GM18907 (cell line): Measurements from ENCODE around the gene PORCN.

ENCODE experiments used
- ATAC-seq: cut with Tn5 transposase; IDR thresholded peaks from one replicate; pipeline ENCODE4 v1.9.1; 2021; ENCODE audit warnings: mild to moderate bottlenecking, moderate library complexity; ENCODE audit not compliant: unreplicated experiment

The PORCN gene

DNA sequence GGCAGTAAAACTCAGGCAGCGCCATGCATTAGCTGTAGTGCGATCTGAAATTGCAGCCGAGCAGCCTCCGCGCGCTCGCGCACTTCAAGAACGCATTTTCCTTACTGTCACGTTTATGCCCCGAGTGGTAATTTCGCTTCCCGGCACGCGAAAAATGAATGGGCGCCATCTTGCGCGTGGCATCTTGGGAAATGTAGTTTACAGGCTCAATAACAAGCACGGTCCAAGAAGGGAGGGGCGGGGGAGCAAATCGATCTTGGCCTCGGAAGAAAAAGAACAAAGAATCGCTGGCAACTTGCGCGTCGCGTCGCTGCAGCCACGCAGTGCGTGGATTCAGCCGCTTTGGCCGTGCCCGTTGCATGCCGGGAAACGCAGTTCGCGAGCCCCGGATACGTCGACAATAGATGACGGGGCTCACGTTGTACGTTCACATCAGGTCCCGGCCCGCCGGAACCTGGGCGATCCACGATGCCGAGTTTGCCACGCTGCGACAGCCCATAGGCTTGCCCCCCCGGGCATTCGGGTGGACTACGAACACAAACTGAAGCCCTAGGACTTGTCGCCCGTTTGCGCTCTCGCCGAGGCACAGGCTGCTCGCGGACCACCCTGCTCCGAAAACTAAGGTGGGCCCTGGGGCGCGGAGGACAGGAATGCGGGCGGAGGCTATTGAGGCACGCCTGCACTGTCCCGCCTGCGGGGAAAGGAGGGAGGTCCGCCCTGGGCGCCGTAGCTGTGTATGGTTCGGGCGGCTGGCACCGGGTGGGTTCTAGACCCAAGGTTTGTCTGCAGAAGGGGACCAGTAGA lies 32.8 kb upstream of the PORCN start, which contains the start of gene FTSJ1:
FTSJ1 (plus strand) TSS at position 426 of the 804 bp plus-strand sequence. CDS start 1,849 bp downstream, outside the sequence.
- ATAC-seq: peak; percentile 81

DNA sequence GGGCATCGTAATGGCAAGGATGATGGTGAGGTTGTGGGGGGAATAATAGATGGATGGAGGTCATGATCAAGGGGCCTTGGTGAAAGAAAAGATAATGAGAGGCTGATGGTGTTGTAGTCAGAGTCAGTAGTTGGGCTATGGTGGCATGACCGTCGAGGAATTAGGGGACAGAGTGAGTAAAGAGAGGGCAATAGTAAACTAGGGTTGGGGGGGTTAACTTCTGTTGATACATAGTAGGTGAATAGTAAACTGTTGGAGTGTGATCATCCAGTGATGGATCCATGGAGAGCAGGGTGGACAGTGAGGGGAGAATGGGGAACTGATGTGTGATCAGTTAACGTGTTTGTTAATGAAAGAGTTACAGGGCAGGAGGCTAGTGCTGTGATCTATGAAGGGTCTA lies 31.9 kb upstream of the PORCN start:
- ATAC-seq: no peak

DNA sequence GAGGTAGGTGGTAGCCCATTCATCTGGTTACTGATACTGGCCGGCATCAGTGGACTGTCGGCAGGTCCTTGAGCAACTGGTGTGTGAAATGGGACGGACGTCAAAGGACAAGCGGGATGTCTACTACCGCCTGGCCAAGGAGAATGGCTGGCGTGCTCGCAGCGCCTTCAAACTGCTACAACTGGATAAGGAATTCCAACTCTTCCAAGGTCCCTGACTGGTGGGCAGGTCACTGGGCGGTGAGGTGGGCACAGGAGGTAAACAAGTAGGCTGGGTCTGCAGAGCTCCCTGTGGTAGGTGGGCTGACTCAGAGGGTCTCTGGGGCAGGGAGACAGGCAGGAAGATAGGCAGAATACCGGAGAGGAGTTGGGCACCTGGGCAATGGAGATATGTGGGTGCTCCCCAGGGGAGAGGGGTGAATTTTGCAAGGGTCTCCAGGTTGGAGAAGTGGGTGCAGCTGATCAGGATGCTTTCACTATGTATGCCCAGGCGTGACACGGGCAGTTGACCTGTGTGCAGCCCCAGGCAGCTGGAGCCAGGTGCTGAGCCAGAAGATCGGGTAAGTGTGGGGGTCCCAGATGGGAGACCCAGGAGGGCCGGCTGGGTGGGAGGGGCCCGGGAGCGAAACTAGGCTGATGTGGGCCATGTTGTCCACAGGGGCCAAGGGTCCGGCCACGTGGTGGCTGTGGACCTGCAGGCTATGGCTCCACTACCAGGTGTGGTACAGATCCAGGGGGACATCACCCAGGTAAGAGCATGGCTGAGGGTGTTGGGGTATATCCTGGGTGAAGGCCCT lies 30.6 kb upstream of the PORCN start:
- no peak for ATAC-seq

DNA sequence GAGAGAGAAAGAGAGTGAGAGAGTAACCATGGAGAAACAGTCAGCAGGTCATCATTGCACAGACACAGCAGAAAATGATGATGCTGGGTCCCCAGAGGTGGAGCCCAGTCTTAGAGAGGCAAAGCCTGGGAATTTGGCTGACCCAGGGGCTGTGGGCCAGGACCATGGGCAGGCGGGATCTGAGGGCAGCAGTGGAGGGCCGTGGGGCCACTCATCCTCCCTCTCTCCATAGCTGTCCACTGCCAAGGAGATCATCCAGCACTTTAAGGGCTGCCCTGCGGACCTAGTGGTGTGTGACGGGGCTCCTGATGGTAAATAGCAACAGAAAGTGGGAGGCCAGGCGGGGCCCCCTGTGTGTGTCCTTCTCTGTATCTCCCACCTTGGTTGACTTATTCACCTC lies 30.0 kb upstream of the PORCN start:
- no peak for ATAC-seq

DNA sequence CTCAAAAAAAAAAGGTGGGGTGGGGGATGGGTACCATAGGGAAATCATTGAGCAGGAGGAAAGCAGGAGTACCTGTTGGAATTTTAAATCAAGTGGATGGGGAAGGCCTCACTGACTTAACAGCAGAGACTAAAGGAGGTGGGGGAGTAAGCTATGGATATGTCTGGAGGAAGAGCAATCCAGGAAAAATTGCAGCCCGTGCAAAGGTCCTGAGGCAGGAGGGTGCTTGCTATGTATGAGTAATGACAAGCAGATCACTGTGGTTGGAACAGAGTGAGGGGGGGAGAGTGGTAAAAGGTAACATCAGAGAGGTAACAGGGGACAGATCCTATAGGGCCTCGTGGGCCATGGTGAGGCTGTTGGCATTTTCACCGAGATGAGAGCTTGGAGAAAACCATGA lies 28.6 kb upstream of the PORCN start:
- no peak for ATAC-seq

DNA sequence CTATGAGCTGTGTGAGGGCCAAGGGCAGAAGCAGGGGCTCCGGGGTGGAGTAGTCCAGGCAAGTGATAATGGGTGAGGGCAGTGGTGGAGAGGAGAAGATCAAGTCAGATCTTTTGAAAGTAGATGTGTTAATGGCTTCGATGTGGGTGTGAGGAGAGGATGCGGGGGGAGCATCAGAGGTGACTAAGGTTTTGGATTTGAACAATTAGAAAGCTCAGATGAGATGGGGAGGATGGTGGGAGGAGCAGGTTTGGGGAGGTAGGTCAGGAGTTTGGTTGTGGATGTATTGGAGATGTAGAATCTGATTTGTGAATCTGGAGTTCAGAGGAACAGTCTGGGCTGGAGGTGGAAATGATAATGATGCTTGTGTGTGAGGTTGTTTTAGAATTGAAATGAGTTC lies 28.2 kb upstream of the PORCN start:
- no peak for ATAC-seq

DNA sequence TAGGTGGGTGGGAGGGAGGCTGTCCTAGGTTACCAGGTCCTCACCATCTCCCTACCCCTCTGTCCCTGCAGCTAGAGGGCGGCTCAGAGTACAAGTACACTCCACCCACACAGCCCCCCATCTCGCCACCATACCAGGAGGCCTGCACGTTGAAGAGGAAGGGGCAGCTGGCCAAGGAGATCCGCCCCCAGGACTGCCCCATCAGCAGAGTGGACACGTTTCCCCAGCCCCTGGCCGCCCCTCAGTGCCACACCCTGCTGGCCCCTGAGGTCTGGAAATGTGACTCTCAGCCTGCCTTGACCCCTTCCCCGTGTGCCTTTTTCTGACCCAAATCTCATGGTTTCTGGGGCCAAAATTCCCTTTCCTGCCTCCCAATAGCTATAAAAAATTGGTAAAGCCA lies 26.3 kb upstream of the PORCN start:
- ATAC-seq: no peak

DNA sequence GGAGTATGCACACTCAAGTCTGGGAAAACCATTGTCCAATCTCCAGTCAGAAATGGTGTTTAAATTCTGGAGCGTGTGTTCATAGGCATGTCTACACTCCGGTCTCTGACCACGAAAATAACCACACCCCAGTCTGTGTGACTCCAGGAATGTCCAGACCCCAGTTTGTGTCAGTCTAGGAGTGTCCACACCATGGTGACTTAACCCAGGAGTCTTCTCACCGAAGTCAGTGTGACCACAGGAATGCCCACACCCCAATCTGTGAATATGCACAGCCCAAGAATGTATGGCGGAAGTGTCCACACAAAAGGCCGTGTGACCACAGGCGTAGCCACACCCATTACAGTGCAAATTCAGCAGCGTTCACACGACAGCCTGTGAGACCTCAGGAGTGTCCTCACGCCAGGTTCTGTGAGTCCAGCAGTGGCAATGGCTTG lies 21.4 kb upstream of the PORCN start:
- ATAC-seq: no peak

DNA sequence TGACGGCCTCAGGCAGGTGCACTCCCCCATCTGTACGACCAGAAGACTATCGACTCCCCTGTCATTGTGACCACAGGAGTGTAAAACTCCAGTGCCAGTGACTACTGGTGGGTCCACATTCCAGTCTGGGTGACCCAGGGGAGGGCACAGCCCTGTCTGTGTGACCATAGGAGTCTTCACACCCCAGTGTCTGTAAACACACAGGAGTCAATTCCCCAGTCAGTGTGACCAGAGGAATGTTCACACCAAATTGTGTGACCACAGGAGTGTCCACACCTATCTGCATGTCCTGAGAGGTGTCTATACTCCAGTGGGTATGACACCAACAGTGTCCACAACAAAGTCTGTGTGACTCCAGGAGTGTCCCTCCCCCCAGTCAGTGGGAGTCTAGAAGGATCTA lies 20.8 kb upstream of the PORCN start:
- ATAC-seq: no peak

DNA sequence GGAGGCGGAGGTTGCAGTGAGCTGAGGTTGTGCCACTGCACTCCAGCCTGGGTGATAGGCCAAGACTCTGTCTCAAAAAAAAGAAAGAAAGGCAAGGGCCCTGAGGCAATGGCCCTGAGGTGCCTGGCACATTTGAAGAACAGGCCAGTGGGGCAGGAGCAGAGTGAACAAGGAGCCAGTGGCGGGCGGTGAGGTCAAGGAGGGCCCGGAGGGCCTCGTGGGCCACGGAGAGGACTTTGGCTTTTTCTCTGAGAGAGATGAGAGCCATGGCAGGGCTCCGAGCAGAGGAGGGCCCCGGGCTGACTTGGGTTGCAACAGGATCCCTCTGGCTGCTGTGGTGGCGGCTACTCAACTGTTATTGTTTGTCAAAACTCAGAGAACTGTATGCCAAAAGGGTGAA lies 19.5 kb upstream of the PORCN start:
- ATAC-seq: no peak

DNA sequence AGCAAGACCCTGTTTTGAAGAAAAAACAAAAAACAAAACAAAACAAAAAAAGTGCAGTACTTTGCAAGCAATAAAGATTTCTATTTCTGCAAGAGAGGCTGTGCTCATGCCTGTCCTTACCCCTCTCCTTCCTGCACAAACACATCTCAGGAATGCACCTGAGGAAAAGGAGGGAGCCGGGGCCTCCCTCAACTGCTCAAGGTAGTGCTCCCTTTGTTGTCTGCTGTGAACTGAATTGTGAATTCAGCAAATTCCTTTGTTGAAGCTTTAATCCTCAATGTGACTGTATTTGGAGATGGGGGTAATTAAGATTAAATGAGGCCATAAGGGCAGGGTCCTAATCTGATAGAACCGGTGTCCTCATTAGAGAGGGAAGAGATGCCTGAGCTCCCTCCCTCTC lies 18.9 kb upstream of the PORCN start:
- no peak for ATAC-seq

DNA sequence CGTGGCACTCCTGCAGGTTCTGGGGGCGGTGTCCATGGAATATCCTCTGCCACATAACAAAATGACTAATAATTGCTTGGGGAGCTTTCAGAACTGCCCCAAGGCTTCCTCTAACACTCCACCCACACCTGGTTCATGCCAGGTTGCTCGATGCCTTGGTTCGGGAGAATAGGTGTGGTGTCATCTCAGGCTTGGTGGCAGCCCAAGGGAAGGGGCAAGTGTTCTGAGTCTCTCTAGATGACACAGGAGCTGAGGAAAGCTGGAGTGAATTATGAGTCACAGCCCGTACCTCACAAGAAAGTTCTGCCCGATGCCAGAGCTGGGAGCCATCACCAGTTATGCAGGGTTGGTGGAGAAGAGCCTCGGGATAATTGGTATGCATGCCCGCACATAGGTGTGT lies 18.1 kb upstream of the PORCN start:
- ATAC-seq: no peak

DNA sequence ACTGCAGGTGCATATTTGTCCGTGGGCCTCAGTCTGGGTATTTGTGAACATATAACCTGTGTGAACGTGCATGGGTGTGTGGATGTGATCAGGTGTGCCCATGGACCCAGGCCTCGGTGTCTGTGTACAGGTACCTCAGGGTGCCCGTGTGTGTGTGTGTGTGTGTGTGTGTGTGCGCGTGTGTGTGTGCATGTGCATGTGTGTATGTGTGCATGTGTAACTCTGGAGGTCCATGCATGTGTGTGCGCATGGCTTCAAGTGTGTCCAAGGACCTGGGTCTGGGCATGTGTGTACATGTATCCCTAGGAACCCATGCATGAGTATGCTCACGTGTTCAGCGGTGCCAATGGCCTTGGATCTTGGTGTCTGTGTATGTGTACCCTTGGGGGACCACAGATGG lies 17.0 kb upstream of the PORCN start:
- no peak for ATAC-seq

DNA sequence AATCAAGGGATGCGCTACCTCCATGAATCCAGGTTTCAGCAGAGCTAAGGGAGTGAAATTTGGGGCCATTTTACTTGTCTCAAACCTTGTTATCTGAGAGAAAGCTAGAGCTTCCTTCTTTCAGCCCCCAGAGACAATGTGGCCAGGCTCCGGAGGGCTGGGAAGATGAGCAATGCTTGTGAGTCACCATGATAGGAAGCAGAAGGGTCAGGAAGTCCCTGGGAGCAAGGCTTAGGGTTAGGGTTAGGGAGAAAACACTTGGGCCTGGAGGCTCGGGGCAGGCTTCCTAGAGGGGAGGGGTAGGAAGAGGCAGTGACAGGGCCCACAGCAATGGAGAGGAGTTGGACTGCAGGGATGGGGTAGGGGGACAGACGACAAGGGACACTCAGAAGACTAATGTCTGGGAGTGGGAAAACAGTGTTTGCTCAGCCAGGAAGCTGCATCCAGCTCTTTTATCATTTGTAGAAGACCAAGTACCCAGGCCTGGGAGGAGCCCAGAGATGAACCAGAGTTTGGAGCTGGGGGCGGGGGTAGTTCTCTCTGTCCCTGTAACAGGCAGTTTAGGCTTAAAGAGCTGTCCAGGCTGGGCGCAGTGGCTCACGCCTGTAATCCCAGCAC lies 16.4 kb upstream of the PORCN start:
- ATAC-seq: no peak

DNA sequence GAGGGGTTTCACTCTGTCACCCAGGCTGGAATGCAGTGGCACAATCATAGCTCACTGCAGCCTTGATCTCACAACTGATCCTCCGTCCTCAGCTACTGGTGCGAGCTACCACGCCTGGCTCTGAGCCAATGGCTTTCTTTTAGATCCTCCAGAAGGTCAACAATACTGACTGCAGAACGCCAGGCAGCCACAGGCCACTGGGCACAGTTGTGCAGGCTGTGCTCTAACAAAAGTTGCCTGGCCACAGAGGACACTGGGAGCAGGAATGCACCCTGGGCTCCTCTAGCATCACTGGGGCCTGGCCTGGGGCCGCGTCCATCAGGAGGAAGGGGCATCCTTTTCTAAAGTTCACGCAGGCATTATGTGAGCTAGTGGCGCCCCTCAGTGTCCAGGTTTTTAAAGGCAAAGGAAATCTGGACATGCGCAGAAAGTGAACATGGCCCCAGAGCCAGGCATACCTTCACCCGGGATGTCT lies 14.9 kb upstream of the PORCN start:
- no peak for ATAC-seq

DNA sequence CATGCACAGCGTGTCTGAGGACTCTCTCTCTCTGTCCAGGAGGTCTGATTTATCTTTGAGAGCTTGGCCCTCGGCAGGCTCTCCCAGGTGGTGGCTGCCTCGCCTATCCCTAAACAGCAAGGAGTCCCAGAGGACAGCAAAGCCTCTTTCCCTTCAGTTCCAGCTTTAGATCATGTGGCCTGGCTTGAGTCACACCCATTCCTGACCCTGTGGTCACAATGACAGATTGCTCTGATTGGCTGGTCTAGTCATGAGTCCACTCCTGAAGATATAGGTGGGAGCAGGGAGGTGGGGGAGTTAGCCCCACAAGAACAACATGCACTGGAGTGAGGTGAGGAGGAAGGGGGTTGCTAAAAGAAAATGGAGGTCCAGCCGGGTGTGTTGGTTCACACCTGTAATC lies 12.1 kb upstream of the PORCN start:
- ATAC-seq: no peak

DNA sequence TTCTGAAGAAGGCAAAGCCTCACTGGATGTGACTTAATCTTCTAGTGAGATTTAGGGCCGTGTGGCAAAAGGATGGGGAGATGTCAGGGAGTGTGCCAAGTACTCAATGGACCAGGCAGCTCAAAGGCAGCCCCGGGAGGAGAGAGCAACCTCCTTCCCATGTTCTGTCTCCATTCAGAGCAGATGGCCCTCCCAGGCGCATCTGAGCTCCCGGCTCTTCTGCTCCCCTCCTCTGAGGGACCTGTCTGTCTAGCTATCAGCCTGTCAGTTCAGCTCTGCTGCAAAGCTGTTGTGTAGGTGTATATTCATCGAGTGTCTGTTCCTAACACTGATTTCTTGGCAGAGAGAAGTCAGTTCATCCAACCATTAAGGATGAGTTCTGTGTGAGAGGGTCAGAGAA lies 10.9 kb upstream of the PORCN start:
- no peak for ATAC-seq

DNA sequence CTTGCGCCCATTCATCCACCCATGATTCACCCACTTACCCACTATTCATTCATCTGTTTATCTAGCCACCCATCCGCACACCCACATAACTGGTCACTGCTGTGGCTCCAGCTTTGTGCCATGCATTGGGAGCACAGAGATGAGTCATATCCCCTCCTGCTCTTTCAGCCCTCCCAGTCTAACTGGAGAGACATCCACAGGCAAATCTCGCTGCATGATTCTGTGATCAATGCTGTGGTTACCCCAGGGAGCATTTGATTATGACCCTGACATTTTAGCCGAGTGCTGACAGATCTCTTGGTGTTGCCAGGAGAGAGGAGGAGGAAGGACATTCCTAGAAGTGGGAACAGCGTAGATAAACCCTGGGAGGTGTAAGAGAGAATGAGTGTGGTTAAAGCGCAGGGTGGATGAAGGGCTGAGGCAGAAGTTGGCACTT lies 10.4 kb upstream of the PORCN start:
- no peak for ATAC-seq

DNA sequence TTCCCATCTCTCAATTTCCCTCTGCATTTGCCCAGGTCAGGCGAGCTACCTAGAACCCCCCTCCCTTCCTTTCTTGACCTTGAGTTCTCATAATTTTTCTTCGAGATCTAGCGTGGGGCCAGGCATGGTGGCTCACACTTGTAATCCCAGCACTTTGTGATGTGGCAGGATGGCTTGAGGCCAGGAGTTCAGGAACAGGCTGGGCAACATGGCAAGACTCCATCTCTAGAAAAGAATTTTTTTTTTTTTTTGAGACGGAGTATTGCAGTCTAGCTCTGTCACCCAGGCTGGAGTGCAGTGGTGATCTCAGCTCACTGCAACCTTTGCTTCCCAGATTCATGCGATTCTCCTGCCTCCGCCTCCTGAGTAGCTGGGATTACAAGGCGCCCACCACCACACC lies 4.5 kb upstream of the PORCN start:
- no peak for ATAC-seq

DNA sequence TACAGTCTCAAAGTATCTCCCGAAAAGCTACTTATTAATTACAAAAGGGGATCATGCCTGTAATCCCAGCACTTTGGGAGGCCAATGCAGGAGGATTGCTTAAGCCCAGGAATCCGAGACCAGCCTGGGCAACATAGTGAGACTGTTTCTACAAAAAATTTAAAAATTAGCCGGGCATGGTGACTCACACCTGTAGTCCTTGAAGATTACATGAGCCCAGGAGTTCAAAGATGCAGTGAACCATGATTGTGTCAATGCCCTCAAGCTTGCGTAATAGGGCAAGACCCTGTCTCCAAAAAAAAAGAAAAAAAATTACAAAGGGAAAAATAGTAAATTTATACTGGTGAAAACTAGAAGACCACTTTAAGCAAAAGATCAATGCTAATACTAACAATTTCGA lies 3.3 kb upstream of the PORCN start:
- ATAC-seq: no peak

DNA sequence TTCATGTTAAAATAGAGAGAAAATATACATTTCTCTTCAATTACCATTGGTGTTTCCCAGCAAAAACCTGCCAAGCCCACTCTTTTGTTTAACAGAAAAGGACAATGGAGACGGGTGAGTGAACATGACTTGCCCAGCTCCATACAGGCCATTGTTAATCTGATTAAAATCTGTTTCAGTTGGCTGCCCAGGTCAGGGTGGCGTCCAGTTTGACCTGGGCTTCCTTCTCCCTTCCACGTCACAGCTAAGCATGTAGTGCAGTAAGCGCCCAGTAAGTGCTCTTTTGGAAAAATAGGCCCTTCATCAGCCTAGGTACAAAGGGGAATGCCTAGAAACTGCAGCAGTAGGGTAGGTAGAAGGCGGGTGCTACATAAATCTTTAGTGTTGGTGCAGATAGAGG lies 1.5 kb upstream of the PORCN start:
- no peak for ATAC-seq

DNA sequence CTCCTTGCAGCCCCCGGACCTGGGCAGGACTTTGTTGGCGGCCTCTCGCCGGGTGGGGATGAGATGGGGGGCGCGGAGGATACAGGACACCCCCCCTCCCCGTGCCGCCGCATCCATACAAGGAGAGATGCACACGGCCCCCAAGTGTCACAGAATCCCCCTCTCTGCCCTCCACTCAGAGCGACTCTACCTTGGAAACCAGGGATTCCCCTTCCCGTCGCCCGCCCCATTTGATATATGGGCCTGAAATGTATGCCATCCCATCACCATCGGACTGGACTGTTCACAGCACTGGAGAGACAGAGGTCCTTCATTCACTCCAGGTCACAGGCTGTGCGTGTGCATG lies 426 bp downstream of the PORCN start:
- ATAC-seq: peak; percentile 16
